Pancreas (tissue), 10 donors: ENCODE results near the gene TMEM121. TPM values are rescaled to one million over a fixed set of nuclear protein-coding genes. Genes with fewer than 3 reads are reported as not detected.

Experiments used
- ATAC-seq, 4 donors: fragments of 200-7000 bp; cut with Tn5 transposase; one replicate each; pipeline versions ENCODE4 v1.8.0 to v1.9.1; 2020; ENCODE audit warnings: mild to moderate bottlenecking in 4 of 4, moderate library complexity in 4 of 4
- DNase-seq, 6 donors: peaks; one replicate each; pipeline ENCODE4 v3.0.0-alpha.2; 2020
- FAIRE-seq: peaks from 2 replicates; lab custom pipeline; 2012; peaks lifted over from hg19 to GRCh38; lab: Jason Lieb, UNC
- H3K27ac ChIP-seq, 4 donors: fragments of 200-600 bp; sonication (generic); 1 replicate in 3 of 4; 2 replicates in 1 of 4; pipeline versions ENCODE4 v1.5.0 to v1.8.0; 2020
- H3K27me3 ChIP-seq, 4 donors: fragments of 200-600 bp; one replicate each; pipeline ENCODE4 v1.8.0; 2021
- H3K36me3 ChIP-seq, 3 donors: fragments of 200-600 bp; sonication (generic) in 1 of 3; one replicate each; pipeline versions ENCODE4 v1.5.0 to v1.8.0; 2020 to 2021
- H3K4me1 ChIP-seq, 3 donors: fragments of 200-600 bp; one replicate each; pipeline ENCODE4 v1.8.0; 2021
- H3K4me3 ChIP-seq, 4 donors: fragments of 200-600 bp; sonication (generic) in 2 of 4; one replicate each; pipeline versions ENCODE4 v1.5.0 to v1.8.0; 2020 to 2021
- H3K9me3 ChIP-seq, 4 donors: fragments of 200-600 bp; one replicate each; pipeline ENCODE4 v1.8.0; 2021
- WGBS, 2 donors: extraction: QIAGEN DNeasy Blood & Tissue Kit; methylation state at CpG; one replicate each; pipeline ENCODE4 v1.1.7; 2013; 5-methylcytosine and 5-hydroxymethylcytosine counted together
- intact Hi-C, 3 donors: fragments of 100-400 bp; cut with DNase I; formaldehyde crosslinking; loops; one replicate each; pipeline versions ENCODE4 v1.11.1 to v1.14.2; 2022
- polyA plus RNA-seq, 2 donors: library from polyadenylated mRNA; stranded (reverse); fragments of 200-250 nt; gene quantifications; one replicate each; pipeline ENCODE4 v1.2.3, GENCODE V29; 2013
- total RNA-seq, 6 donors: library from RNA; stranded (reverse); fragmentation: NEBNext Ultra II Directional in 4 of 6; extraction: Animal tissue kit (Norgen Biotek cat#: 25700) in 4 of 6; gene quantifications; one replicate each; pipeline versions ENCODE4 v1.2.1 to v1.2.4, GENCODE V29; 2021 to 2023
- TF ChIP-seq, protein P1 (sequence below), 4 donors: fragments of 200-600 bp; sonication (generic) in 3 of 4; IDR thresholded peaks; one replicate each; pipeline versions ENCODE4 v1.5.0 to v1.8.0; 2021; ENCODE audit warnings: antibody characterized with exemption in 4 of 4
- donor health status: healthy with polysubstance abuse.
- donor health status: DM: no; HTN: no; CAD: no; lungs with moderate emphysema.
- donor health status: DM: no; HTN: no; CAD: no.
- donor health status: control.
- donor health status: control.
- donor health status: Bipolar disorder and iron deficiency.
- donor health status: DM: yes; HTN: yes; CAD: no.
- donor health status: DM: no; HTN: no; CAD: no.
- donor health status: DM: no; HTN: no; CAD: no.
- donor health status: DM: yes; HTN: yes; CAD: no.

The TMEM121 gene
- total RNA-seq = 1 to 10 TPM in 5 of 6 donors, under 1 TPM in 1; 0.92 to 3.3 (median 1.8) TPM
- 1 to 10 TPM; 1.2 to 2.5 TPM for polyA plus RNA-seq

DNA sequence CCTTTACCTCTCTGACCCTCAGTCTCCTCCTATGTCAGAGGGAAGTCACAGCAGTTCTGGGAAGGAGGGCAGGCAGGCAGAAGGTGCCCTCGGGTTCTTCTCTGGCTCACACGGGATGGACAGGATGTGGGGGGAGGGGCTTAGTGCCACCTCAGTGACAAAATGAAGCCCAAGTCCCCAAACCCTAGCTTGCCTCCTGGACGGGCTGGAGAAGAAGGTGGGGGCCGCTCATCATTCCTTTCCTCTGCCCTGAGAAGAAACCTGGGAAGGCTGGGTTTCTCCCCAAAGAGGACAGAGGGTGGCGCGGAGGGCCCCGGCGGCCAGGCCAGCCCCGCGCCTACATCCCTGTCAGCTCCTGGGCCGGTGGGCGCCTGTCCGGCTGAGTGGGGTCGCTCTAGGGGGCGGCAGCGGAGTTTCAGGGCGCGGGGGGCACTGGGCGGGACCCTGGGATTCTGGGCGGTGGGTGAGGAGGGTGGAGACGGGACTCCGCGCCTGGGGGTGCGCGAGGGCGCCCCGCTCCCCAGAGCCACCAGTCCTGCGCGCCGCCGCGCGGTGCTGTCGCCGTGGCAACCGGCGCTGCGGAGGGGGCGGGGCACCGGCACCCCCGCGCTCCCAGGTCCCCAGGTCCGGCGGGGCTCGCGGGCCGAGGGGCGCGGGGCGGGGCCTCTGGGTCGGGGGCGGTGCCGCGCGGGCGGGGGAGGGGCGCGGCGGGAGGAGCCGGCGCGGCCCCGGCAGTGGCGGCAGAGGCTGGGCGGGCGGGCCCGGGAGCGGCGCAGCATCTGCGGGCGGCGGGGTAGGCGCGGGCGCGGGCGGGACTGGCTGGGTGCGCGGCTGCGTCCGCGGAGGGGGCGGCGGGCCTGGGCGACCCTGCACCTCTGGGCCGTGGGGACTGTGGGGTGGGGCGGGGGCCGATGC, at the start of gene TMEM121:
Gene TMEM121 (plus strand): TSS at position 723 of the 915 bp plus-strand sequence. CDS start 2,252 bp downstream, outside the sequence.
- DNase-seq = peak in 3 of 6 donors; percentile 59 to 73 (median 73)
- no peak for FAIRE-seq
- peak within 1 kb of the TSS; percentile 44 to 71 (median 60) for H3K4me3 ChIP-seq
- peaks cover 0 to 16% (median 0%) of the 10 kb centered on the region in 3 donors for H3K4me1 ChIP-seq
- peak; percentile 4 to 53 (median 34) for ATAC-seq
- WGBS, 2 donors = 0 to 1% methylated on average over 32 to 88 of the region's 88 CpGs
- no peak within 1 kb of the TSS for H3K27ac ChIP-seq
- H3K27me3 ChIP-seq = no peaks in the 10 kb centered on the region
- H3K9me3 ChIP-seq = no peaks in the 10 kb centered on the region
- no peaks in the 10 kb centered on the region for H3K36me3 ChIP-seq
- TF ChIP-seq, protein P1, sequence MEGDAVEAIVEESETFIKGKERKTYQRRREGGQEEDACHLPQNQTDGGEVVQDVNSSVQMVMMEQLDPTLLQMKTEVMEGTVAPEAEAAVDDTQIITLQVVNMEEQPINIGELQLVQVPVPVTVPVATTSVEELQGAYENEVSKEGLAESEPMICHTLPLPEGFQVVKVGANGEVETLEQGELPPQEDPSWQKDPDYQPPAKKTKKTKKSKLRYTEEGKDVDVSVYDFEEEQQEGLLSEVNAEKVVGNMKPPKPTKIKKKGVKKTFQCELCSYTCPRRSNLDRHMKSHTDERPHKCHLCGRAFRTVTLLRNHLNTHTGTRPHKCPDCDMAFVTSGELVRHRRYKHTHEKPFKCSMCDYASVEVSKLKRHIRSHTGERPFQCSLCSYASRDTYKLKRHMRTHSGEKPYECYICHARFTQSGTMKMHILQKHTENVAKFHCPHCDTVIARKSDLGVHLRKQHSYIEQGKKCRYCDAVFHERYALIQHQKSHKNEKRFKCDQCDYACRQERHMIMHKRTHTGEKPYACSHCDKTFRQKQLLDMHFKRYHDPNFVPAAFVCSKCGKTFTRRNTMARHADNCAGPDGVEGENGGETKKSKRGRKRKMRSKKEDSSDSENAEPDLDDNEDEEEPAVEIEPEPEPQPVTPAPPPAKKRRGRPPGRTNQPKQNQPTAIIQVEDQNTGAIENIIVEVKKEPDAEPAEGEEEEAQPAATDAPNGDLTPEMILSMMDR (IDR thresholded peaks at IDR 0.05) = no peak
- intact Hi-C loops = no loop called here

DNA sequence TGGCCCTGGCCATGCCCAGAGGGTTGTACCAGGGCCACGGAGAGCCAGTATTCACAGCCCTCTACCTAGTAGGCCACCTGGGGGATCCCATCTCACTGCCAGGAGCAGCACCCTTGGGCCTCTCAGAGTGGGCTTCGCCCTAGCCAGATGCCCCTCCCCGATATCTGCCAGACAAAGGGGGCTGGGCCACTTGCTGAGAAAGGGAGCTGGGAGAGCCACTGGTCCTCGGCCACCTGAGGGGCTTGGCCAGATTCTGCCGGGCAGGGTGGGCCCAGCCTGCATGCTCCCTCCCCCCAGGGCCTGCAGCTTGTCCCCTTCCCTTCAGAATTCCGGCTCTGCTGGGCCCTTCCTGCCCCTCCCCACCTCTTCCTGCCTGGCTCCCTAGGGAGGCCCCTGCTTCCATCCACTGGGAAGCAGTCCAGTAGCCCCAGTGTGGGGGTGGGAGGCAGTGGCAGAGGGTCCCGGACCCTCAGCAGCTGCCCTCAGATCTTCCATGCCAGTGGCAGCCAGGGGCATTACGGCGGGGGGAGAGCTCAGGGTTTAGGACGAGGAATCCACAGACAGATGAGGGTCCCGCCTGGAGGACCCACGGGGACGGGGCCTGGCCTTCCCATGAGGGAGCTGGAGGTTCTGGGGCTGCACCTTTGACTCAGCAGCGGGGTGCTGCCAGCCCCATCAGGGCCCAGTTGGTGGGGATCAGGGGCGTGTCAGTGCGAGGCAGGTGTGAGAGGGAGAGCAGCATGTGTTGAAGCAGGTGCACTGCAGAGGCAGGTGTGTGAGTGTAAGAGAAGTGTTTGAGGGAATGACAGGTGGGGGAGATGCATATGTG, 49.3 kb upstream of the TMEM121 start:
- Histone ChIP-seq H3K36me3 (no peaks in the 10 kb centered on the region), H3K27ac (peak overlapping the region; percentile 66 to 83 (median 74)), H3K27me3 (peaks cover 0 to 4% (median 0%) of the 10 kb centered on the region in 4 donors), H3K4me1 (peaks cover 15 to 43% (median 23%) of the 10 kb centered on the region in 3 donors), H3K4me3 (peak overlapping the region in 2 of 4 donors; percentile 65), H3K9me3 (no peaks in the 10 kb centered on the region)
- intact Hi-C loops = no loop called here
- TF ChIP-seq, protein P1 (IDR thresholded peaks at IDR 0.05) = no peak
- ATAC-seq (no peak), FAIRE-seq (no peak), DNase-seq (no peak)
- WGBS, 2 donors = 50 to 53% methylated on average over 16 of the region's 16 CpGs

DNA sequence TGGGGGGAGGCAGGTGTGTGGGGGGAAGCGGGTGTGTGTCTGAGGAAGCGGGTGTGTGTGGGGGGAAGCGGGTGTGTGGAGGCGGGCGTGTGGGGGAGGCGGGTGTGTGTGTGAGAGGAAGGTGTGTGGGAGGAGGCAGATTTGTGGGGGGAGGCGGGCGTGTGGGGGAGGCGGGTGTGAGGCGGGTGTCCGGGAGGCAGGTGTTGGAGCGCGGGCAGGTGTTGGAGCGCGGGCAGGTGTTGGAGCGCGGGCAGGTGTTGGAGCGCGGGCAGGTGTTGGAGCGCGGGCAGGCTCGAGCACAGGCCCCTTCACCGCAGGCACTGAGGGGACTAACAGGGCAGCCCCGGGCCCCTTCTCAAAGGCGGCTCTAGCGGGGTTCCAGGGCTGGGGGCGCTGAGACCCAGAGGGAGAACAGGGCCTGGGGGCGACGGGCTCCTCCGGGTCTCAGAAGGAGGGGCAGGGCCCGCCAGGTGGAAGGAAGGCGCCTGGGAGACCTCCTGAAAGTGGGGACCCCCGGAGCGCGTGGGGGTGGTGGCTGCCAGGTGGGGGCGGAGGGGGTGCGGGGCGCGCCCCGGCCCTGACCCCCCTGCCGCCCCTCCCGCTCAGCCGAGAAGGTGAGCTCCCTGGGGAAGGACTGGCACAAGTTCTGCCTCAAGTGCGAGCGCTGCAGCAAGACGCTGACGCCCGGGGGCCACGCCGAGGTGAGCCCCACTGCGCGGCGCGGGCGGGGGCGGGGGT, 48.6 kb upstream of the TMEM121 start:
- H3K4me1 ChIP-seq = peaks cover 16 to 43% (median 31%) of the 10 kb centered on the region in 3 donors
- H3K4me3 ChIP-seq = no peak overlapping the region
- no peaks in the 10 kb centered on the region for H3K36me3 ChIP-seq
- H3K27ac ChIP-seq = no peak overlapping the region
- no peak for ATAC-seq
- intact Hi-C loops = no loop called here
- FAIRE-seq = no peak
- no peak for DNase-seq
- H3K27me3 ChIP-seq = peaks cover 0 to 4% (median 0%) of the 10 kb centered on the region in 4 donors
- 31 to 38% methylated on average over 31 to 55 of the region's 56 CpGs for WGBS, 2 donors
- TF ChIP-seq, protein P1 (IDR thresholded peaks at IDR 0.05) = no peak
- H3K9me3 ChIP-seq = no peaks in the 10 kb centered on the region

DNA sequence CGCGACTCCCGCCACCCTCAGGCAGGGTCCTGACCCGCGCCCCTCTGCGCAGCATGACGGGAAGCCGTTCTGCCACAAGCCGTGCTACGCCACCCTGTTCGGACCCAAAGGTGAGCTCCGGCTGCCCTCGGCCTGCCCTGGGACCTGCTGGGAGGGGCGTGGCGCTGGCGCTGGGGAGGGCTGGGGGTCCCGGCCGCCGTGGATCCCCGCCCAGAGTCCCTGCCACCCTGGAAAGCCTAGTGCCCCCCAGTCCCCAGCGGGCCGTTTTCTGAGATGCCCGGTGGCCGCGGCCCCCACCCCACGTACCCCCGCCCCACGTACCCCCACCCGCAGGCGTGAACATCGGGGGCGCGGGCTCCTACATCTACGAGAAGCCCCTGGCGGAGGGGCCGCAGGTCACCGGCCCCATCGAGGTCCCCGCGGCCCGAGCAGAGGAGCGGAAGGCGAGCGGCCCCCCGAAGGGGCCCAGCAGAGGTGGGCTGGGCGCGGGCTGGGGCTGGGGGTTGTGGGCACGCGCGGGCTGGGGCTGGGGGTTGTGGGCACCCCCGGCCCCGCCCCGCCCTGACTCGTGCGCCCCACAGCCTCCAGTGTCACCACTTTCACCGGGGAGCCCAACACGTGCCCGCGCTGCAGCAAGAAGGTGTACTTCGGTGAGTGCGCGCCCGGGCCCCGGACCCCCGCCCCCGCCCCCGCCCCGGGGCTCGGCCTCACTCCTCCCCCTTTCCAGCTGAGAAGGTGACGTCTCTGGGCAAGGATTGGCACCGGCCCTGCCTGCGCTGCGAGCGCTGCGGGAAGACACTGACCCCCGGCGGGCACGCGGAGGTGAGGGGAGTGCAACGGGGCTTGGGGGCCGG, 47.8 kb upstream of the TMEM121 start:
- Histone ChIP-seq H3K4me3 (no peak overlapping the region), H3K4me1 (peaks cover 11 to 41% (median 31%) of the 10 kb centered on the region in 3 donors), H3K27me3 (peaks cover 0 to 4% (median 0%) of the 10 kb centered on the region in 4 donors), H3K36me3 (no peaks in the 10 kb centered on the region), H3K27ac (no peak overlapping the region), H3K9me3 (no peaks in the 10 kb centered on the region)
- ATAC-seq (no peak), DNase-seq (no peak), FAIRE-seq (no peak)
- 43 to 44% methylated on average over 44 to 81 of the region's 81 CpGs for WGBS, 2 donors
- intact Hi-C loops = no loop called here
- TF ChIP-seq, protein P1 (IDR thresholded peaks at IDR 0.05) = no peak
